Measurements from ENCODE around the gene GLI3.
A peak's percentile ranks its signal among the peaks of the same experiment; 100 is the strongest.

The GLI3 gene

GRCh38 chr7:42170724-42171123, 66.3 kb downstream of the GLI3 start:
- no peak for DNase-seq

- DNase-seq: no peak
Measured at GRCh38 chr7:42168512-42168911, 68.5 kb downstream of the GLI3 start.

- DNase-seq: no peak
Measured at GRCh38 chr7:42167631-42168236, 69.3 kb downstream of the GLI3 start.

- DNase-seq: no peak
Measured at GRCh38 chr7:42167206-42167605, 69.8 kb downstream of the GLI3 start.

- DNase-seq: no peak
Measured at GRCh38 chr7:42164881-42165428, 72.1 kb downstream of the GLI3 start.

- no peak for DNase-seq
Measured at GRCh38 chr7:42162560-42163325, 74.3 kb downstream of the GLI3 start.

GRCh38 chr7:42161719-42162118, 75.3 kb downstream of the GLI3 start:
- DNase-seq: no peak

- no peak for DNase-seq
Measured at GRCh38 chr7:42161110-42161509, 75.9 kb downstream of the GLI3 start.

- DNase-seq: no peak
Measured at GRCh38 chr7:42159130-42159529, 77.9 kb downstream of the GLI3 start.

- no peak for DNase-seq
Measured at GRCh38 chr7:42156967-42157721, 79.9 kb downstream of the GLI3 start.

GRCh38 chr7:42156291-42156865, 80.6 kb downstream of the GLI3 start:
- no peak for DNase-seq

- no peak for DNase-seq
Measured at GRCh38 chr7:42155584-42156290, 81.3 kb downstream of the GLI3 start.

GRCh38 chr7:42154173-42154572, 82.8 kb downstream of the GLI3 start:
- DNase-seq: no peak

GRCh38 chr7:42152329-42153205, 84.4 kb downstream of the GLI3 start:
- peak in 1 of 2 experiments; percentile 17 for DNase-seq

GRCh38 chr7:42151309-42151708, 85.7 kb downstream of the GLI3 start:
- peak; percentile 25 to 42 for DNase-seq

- DNase-seq: no peak
Measured at GRCh38 chr7:42145539-42145938, 91.5 kb downstream of the GLI3 start.

- no peak for DNase-seq
Measured at GRCh38 chr7:42144604-42145003, 92.4 kb downstream of the GLI3 start.

- no peak for DNase-seq
Measured at GRCh38 chr7:42143711-42144600, 93.1 kb downstream of the GLI3 start.

GRCh38 chr7:42142089-42142488, 94.9 kb downstream of the GLI3 start:
- no peak for DNase-seq

- no peak for DNase-seq
Measured at GRCh38 chr7:42139751-42140150, 97.3 kb downstream of the GLI3 start.
